GM18519 (cell line): Measurements from ENCODE around the gene TAOK2.

Experiments
- ATAC-seq: cut with Tn5 transposase; IDR thresholded peaks from one replicate; pipeline ENCODE4 v1.9.1; 2021; ENCODE audit warnings: mild to moderate bottlenecking, moderate library complexity; ENCODE audit not compliant: unreplicated experiment, low FRiP score

TAOK2 gene

DNA sequence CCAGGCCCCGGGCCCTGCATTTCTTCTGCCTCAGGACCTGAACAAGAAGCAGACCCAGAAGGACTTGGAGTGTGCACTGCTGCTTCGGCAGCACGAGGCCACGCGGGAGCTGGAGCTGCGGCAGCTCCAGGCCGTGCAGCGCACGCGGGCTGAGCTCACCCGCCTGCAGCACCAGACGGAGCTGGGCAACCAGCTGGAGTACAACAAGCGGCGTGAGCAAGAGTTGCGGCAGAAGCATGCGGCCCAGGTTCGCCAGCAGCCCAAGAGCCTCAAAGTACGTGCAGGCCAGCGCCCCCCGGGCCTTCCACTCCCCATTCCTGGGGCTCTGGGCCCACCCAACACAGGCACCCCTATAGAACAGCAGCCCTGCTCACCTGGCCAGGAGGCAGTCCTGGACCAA is 12.6 kb downstream of the TAOK2 start:
- no peak for ATAC-seq

- no peak for ATAC-seq
Observed at GRCh38 chr16:29986931-29987330, 13.3 kb downstream of the TAOK2 start.

- no peak for ATAC-seq
Observed at GRCh38 chr16:29987371-29988085, 13.9 kb downstream of the TAOK2 start.

GRCh38 chr16:29988346-29989075 is 14.8 kb downstream of the TAOK2 start:
- no peak for ATAC-seq

- no peak for ATAC-seq
Observed at GRCh38 chr16:29989111-29989858, 15.6 kb downstream of the TAOK2 start.

DNA sequence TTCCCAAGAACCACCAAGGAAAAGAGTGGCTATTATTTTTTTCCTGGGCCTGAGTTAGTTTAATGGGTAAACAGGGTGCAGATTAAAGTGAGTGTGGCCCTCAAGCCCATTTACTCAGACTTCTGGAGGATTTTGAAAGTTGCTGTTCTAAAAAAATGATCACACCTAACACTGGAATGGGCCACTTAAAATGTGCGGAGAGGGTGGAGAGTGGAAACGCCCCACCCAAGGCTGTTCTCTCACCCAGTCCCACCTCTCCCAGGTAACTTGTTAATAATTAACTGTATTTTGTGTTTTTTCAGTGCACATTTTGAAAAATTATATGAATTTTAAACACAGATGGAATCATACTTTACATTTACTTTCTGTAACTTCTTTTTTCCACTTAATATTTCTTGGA is 16.4 kb downstream of the TAOK2 start:
- ATAC-seq, result no peak

- no peak for ATAC-seq
Observed at GRCh38 chr16:29990883-29991570, 17.4 kb downstream of the TAOK2 start.

- no peak for ATAC-seq
Observed at GRCh38 chr16:29991571-29991904, 17.9 kb downstream of the TAOK2 start.

- no peak for ATAC-seq
Observed at GRCh38 chr16:29992344-29992967, 18.8 kb downstream of the TAOK2 start.

DNA sequence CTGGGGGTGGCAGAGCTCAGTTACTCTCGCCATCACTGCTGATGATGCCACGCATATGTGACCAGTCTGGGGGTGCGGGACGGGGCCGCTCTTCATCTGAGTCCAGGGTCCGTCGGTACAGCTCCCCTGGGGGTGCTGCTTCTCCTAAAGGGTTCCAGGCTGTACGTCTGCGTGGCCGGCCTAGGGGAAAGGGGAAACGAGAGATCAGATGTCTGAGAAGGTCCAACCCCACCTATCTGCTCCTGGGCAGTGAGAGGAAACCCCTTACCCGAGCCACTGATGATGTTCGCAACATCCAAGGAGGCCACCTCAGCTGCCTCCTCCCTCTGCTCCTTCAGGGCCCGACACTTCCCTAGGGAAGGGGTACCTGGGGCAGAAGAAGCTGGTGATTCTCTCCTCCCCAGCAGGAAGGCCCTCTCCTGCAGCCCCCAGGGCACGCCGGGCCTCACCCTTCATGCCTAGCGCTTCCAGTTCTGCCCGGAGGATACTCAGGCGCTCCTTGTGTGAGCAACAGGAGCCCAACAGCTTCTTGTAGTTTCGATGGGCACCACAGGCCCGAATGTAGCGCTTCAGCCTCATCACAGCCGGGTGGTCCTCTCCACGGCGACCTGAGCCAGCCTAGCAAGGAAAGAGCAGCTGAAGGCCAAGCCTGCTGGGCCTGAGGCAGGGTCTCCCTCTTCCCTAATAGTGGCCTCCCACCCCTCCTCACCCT is 19.7 kb downstream of the TAOK2 start:
- ATAC-seq, result no peak

DNA sequence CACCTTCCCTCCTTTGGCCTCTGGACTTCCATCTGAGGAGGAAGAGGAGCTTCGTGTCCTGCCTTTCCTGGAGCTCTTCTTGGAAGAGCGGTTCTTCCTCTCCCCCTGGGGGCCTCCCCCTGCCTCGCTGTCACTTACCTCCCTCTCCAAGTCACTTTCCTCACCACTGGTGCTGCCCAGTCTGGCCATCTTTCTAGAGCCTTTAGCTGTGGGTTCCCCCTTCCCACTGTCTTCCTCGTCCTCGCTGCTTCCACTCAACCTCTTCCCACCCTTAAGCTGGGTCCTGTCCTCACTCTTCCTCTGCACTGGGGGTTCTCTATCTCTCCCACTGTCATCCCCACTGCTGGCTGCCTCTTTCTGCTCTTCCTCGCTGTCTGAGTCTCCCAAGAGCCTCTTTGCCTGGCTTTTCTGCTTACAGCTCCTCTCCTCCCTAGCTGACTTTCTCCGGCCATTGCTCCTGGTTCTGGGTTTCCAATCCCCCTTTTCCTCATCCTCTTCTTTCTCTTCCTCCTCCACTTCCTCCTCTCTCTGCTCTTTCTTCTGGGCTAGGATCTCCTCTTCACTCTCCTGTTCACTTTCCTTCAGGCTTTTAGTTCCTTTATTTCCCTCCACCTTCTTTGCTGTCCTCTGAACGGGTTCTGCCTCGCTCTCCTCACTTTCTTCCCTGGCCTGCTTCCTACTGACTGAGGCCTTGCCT is 20.4 kb downstream of the TAOK2 start:
- ATAC-seq, result no peak

GRCh38 chr16:29994600-29995323 is 21.1 kb downstream of the TAOK2 start:
- ATAC-seq, result no peak

GRCh38 chr16:29995324-29995910 is 21.7 kb downstream of the TAOK2 start, which contains the start of gene HIRIP3:
Gene HIRIP3, minus strand, starts transcription at chr16:29995617. Its CDS starts 12 bp downstream, at chr16:29995605.
- ATAC-seq, result peak; percentile 12

DNA sequence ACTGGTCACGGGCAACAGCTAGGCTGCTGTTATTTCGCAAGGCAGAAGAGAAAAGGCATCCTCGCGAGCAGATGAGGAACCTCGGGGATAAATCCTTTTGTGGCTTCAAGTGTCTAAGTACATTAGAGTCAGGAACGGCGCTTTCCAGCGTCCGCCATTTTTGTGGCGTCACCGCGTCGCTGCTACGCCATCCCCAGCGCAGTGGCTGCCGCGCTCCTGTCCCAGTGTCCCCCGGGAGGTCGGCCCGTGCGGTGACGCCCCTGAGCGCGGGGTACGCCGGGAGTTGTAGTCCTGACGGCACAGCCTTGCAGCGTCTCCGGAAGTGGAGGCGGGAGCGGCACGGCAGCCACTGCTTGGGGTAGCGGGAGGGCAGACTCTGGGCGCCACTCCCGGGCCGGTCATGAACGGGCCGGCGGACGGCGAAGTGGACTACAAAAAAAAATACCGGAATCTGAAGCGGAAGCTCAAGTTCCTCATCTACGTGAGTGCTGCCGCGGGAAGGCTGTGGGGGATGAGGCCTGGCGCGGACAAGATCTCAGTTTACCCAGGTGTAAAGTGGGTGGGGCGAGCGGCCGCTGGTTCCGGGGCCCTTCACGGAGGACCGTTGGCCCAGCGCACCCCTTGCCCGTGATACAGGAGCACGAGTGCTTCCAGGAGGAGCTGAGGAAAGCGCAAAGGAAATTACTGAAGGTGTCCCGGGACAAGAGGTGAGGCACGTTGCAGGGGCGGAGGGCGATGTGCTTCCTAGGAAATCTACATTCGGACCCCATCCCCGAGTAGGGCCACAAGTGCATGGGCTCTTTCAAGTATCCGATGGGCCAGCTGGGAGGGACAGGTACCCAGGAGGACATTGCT is 22.5 kb downstream of the TAOK2 start, which contains the start of gene INO80E:
TSS of gene INO80E (plus strand) at position 331 of the 855 bp plus-strand sequence. CDS start at position 401, 70 bp downstream.
- peak; percentile 86 for ATAC-seq

GRCh38 chr16:29996766-29997250 is 23.1 kb downstream of the TAOK2 start:
- ATAC-seq, result no peak

GRCh38 chr16:29999605-30000004 is 25.9 kb downstream of the TAOK2 start:
- ATAC-seq, result no peak
